Measurements from ENCODE around the gene GPR62.

DNA sequence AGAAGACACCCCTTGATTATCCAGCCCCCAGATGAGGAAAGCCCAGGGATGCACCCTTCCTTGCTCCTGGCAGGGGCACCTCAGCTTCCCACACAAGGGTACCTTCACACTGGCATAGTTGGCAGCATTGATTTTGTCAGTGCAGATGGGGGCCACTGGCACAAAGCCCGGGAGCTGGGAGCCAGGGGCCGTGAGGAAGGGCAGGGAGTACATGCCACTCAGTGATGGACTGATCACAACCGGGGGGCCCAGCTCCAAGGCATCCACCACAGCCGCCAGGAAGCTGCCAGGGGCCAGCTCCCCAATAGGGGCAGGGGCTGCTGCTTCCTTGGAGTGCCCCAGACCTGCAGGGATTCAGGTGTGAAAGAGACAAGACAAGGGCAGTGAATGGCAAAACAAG is 14.7 kb downstream of the GPR62 start:
- TF ChIP-seq POLR2AphosphoS5 (IDR thresholded peaks at IDR 0.05): no peak
- TF ChIP-seq, protein P1, sequence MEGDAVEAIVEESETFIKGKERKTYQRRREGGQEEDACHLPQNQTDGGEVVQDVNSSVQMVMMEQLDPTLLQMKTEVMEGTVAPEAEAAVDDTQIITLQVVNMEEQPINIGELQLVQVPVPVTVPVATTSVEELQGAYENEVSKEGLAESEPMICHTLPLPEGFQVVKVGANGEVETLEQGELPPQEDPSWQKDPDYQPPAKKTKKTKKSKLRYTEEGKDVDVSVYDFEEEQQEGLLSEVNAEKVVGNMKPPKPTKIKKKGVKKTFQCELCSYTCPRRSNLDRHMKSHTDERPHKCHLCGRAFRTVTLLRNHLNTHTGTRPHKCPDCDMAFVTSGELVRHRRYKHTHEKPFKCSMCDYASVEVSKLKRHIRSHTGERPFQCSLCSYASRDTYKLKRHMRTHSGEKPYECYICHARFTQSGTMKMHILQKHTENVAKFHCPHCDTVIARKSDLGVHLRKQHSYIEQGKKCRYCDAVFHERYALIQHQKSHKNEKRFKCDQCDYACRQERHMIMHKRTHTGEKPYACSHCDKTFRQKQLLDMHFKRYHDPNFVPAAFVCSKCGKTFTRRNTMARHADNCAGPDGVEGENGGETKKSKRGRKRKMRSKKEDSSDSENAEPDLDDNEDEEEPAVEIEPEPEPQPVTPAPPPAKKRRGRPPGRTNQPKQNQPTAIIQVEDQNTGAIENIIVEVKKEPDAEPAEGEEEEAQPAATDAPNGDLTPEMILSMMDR (IDR thresholded peaks at IDR 0.05): no peak
- no peak for TF ChIP-seq POLR2A (IDR thresholded peaks at IDR 0.05)
- no peak for TF ChIP-seq EP300 (IDR thresholded peaks at IDR 0.05)

All from sigmoid colon (tissue), 4 donors.